Left lung (tissue), 10 donors: ENCODE data around the gene LRP11. TPM values are rescaled to one million over a fixed set of nuclear protein-coding genes. Genes with fewer than 3 reads are reported as not detected.

ENCODE experiments used
- ATAC-seq: fragments of 200-7000 bp; cut with Tn5 transposase; one replicate; pipeline ENCODE4 v1.9.1; 2020; ENCODE audit warnings: moderate library complexity
- DNase-seq, 4 donors: peaks; one replicate each; pipeline ENCODE4 v3.0.0-alpha.2; 2013 to 2020
- H3K27ac ChIP-seq, 2 donors: fragments of 200-600 bp; sonication (generic) in 1 of 2; one replicate each; pipeline versions ENCODE4 v1.5.0 to v1.8.0; 2020 to 2021
- H3K27me3 ChIP-seq, 2 donors: fragments of 200-600 bp; sonication (generic) in 1 of 2; one replicate each; pipeline versions ENCODE4 v1.5.0 to v1.8.0; 2020 to 2021
- H3K36me3 ChIP-seq, 2 donors: fragments of 200-600 bp; sonication (generic) in 1 of 2; one replicate each; pipeline versions ENCODE4 v1.5.0 to v1.8.0; 2020 to 2021
- H3K4me1 ChIP-seq, 2 donors: fragments of 200-600 bp; one replicate each; pipeline ENCODE4 v1.8.0; 2021
- H3K4me3 ChIP-seq, 2 donors: fragments of 200-600 bp; sonication (generic) in 1 of 2; one replicate each; pipeline versions ENCODE4 v1.5.0 to v1.8.0; 2020 to 2021; ENCODE audit warnings: mild to moderate bottlenecking in 1 of 2
- H3K9me3 ChIP-seq, 2 donors: fragments of 200-600 bp; sonication (generic) in 1 of 2; one replicate each; pipeline versions ENCODE4 v1.5.0 to v1.8.0; 2020 to 2021
- intact Hi-C, 2 donors: fragments of 100-400 bp; cut with DNase I; formaldehyde crosslinking; loops; one replicate each; pipeline versions ENCODE4 v1.11.2 to v1.14.2; 2022
- polyA plus RNA-seq, 6 donors: library from polyadenylated mRNA; unstranded; fragments of 120-200 nt; gene quantifications; one replicate each; pipeline ENCODE4 v1.2.1, GENCODE V29; 2013; ENCODE audit not compliant: insufficient read length in 6 of 6
- total RNA-seq, 2 donors: library from RNA; stranded (reverse); fragmentation: NEBNext Ultra II Directional; extraction: Animal tissue kit (Norgen Biotek cat#: 25700); gene quantifications; one replicate each; pipeline ENCODE4 v1.2.1, GENCODE V29; 2021
- TF ChIP-seq, protein P1 (sequence below), 2 donors: fragments of 200-600 bp; sonication (generic) in 1 of 2; IDR thresholded peaks; one replicate each; pipeline versions ENCODE4 v1.5.0 to v1.8.0; 2021; ENCODE audit warnings: antibody characterized with exemption in 2 of 2
- donor health status: DM: no; HTN: yes; CAD: no.
- donor health status: DM: no; HTN: no; CAD: no.

LRP11 gene
- total and polyA plus RNA-seq, 8 donors: 30.1 to 42.6 (median 36.4) TPM

DNA sequence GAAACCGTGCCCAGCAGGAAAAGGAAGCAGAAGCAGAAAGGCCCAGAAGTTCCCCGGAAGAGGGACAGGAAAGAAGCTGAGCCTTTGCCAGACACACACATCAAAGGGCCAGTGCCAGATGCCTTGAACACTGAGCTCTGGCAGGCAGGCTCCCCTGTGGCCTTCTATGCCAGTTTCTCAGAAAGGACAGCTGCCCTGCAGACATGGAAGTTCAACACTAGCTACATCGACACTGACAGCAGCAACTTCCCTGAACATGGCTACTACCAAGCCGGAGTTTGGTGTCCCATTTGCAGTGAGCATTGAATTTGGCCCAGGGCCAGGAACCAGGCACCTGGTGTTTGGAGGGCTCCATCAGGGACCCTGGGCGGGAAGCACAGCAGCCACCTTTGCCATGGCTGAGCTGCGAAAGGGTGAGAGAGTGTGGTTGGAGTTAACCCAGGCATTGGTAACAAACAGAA is 41.8 kb upstream of the LRP11 start:
- TF ChIP-seq, protein P1, sequence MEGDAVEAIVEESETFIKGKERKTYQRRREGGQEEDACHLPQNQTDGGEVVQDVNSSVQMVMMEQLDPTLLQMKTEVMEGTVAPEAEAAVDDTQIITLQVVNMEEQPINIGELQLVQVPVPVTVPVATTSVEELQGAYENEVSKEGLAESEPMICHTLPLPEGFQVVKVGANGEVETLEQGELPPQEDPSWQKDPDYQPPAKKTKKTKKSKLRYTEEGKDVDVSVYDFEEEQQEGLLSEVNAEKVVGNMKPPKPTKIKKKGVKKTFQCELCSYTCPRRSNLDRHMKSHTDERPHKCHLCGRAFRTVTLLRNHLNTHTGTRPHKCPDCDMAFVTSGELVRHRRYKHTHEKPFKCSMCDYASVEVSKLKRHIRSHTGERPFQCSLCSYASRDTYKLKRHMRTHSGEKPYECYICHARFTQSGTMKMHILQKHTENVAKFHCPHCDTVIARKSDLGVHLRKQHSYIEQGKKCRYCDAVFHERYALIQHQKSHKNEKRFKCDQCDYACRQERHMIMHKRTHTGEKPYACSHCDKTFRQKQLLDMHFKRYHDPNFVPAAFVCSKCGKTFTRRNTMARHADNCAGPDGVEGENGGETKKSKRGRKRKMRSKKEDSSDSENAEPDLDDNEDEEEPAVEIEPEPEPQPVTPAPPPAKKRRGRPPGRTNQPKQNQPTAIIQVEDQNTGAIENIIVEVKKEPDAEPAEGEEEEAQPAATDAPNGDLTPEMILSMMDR (IDR thresholded peaks at IDR 0.05): no peak
- DNase-seq (no peak), ATAC-seq (no peak)
- H3K4me3 ChIP-seq: no peak overlapping the region
- peaks cover 0 to 7% of the 10 kb centered on the region in 2 donors for H3K4me1 ChIP-seq
- H3K27ac ChIP-seq: no peak overlapping the region
- intact Hi-C loops: no loop called here
- no peaks in the 10 kb centered on the region for H3K36me3 ChIP-seq
- H3K27me3 ChIP-seq: no peaks in the 10 kb centered on the region
- peaks cover 0 to 13% of the 10 kb centered on the region in 2 donors for H3K9me3 ChIP-seq

DNA sequence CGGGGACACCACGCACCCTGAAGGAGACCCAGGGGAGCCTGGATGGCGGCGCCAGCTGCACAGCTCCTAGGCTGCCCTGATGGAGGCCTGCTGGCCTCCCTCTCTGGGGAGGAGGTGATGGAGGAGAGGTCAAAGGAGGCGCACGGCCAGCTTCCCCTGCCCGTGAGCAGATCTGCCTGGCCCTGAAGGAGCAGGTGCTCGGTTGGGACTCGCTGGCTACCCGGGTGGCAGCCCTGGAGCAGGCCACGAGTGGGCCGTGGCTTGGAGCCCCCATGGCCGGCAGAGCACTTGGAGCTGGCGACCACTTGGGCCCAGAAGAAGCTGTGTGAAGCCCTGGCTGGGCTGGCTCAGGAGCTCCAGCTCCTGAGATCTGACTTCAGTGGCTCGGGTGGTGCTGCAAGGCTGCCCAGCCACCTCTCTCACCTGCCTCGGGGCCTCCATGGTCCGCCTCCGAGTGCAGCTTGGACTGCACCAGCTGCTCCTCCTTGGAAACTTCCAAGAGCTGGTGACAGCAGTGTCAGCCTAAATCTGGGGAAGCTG is 41.3 kb upstream of the LRP11 start:
- no peak overlapping the region for H3K27ac ChIP-seq
- no peaks in the 10 kb centered on the region for H3K27me3 ChIP-seq
- peaks cover 0 to 7% of the 10 kb centered on the region in 2 donors for H3K4me1 ChIP-seq
- ATAC-seq (no peak), DNase-seq (no peak)
- intact Hi-C loops: no loop called here
- H3K4me3 ChIP-seq: no peak overlapping the region
- no peaks in the 10 kb centered on the region for H3K36me3 ChIP-seq
- TF ChIP-seq, protein P1 (IDR thresholded peaks at IDR 0.05): no peak
- H3K9me3 ChIP-seq: peaks cover 0 to 13% of the 10 kb centered on the region in 2 donors

DNA sequence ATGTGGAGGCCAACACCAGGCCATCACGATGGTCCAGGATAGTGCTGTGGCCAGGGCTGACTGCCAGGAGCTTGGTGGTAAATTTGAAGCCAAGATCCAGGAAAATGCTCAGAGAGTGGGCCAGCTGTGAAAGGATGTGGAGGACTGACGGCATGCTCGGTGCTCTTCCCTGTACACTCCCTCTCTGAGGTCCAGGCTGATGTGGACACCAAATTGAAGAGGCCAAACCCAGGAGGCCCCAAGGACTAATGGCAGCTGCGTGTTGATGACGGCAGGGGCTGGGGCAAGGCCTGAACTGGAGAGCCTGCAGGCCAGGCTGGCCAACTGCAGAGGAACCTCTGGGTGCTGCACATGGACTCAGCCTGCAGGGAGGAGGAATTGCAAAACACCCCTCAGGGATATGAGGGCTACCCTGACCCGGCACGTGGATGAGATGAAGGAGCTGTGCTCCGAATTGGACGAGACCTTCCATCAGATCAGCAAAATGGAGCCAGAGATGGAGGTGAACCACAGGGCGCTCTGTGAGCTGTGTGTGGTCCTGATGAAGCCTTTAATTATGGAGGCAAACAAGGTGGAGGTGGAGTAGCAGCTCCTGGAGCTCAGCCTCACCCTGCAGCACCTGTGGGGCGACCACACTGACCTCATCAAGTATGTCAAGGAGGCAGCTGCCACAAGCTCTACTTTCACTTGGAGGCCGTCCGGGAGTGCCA is 40.7 kb upstream of the LRP11 start:
- no peaks in the 10 kb centered on the region for H3K36me3 ChIP-seq
- intact Hi-C loops: no loop called here
- TF ChIP-seq, protein P1 (IDR thresholded peaks at IDR 0.05): no peak
- H3K4me3 ChIP-seq: no peak overlapping the region
- H3K9me3 ChIP-seq: peaks cover 0 to 13% of the 10 kb centered on the region in 2 donors
- peaks cover 0 to 7% of the 10 kb centered on the region in 2 donors for H3K4me1 ChIP-seq
- DNase-seq (no peak), ATAC-seq (no peak)
- H3K27ac ChIP-seq: no peak overlapping the region
- no peaks in the 10 kb centered on the region for H3K27me3 ChIP-seq

DNA sequence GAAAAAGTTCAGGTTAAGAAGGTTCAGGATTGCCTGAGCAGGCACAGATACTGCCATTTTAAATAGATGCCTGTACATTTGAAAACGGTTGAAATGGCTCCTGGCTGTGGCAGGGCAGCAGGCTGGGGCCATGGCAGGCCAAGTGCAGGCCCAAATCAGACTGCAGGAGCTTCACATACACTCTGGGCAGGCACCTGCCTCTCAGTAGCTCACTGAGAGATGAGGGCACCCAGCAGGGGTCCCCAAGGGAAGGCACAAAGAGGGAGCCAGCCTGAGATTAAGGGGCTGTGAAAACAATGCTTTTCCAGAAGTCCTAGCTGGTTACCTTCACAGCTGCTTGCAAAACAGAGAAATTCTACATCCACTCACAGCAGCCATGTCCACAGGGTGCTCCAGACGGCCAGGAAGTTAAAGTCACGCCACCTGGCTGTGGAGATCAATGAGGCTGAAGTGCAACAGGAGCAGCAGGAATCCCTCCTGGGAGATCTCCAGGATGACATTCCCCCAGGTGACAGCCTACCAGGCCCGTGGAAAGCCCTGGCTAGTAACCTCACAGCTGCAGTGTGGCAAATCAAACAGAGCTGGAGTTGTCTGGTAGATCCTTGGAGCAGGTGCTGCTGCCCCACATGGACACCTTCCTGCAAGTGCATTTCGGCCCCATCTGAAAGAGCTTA is 39.9 kb upstream of the LRP11 start:
- no peak overlapping the region for H3K27ac ChIP-seq
- intact Hi-C loops: no loop called here
- H3K36me3 ChIP-seq: no peaks in the 10 kb centered on the region
- H3K9me3 ChIP-seq: peaks cover 0 to 12% of the 10 kb centered on the region in 2 donors
- no peaks in the 10 kb centered on the region for H3K27me3 ChIP-seq
- TF ChIP-seq, protein P1 (IDR thresholded peaks at IDR 0.05): no peak
- ATAC-seq: no peak
- H3K4me3 ChIP-seq: no peak overlapping the region
- no peak for DNase-seq
- H3K4me1 ChIP-seq: peaks cover 0 to 7% of the 10 kb centered on the region in 2 donors
